Measurements from ENCODE around the gene SH3BP2.

Gene SH3BP2

GRCh38 chr4:2790583-2791517 lies 2.0 kb upstream of the SH3BP2 start:
- Histone ChIP-seq H3K27ac (peak overlapping the region; percentile 26; the same call in 1 of the 2 replicates), H3K4me1 (peaks cover 98% of the 10 kb centered on the region), H3K36me3 (no peaks in the 10 kb centered on the region), H3K9ac (no peak overlapping the region), H3K9me3 (no peaks in the 10 kb centered on the region), H4K20me1 (peaks cover 17% of the 10 kb centered on the region), H3K4me3 (no peak overlapping the region), H3K27me3 (0 out of 2 replicates have a peak, but pooled peaks cover 4% of the 10 kb centered on the region), H3K4me2 (peak overlapping the region; percentile 16)
- no peak for TF ChIP-seq Cebpa-rat (IDR thresholded peaks at IDR 0.05)

GRCh38 chr4:2791518-2792395 lies 1.1 kb upstream of the SH3BP2 start:
- Histone ChIP-seq H4K20me1 (peaks cover 18% of the 10 kb centered on the region), H3K9ac (no peak overlapping the region), H3K36me3 (no peaks in the 10 kb centered on the region), H3K4me3 (no peak overlapping the region), H3K27ac (0 out of 2 replicates have a peak overlapping the region, but pooled peaks have one; percentile 24), H3K4me2 (peak overlapping the region; percentile 100), H3K27me3 (0 out of 2 replicates have a peak, but pooled peaks cover 4% of the 10 kb centered on the region), H3K4me1 (peaks cover 98% of the 10 kb centered on the region), H3K9me3 (no peaks in the 10 kb centered on the region)
- no peak for TF ChIP-seq Cebpa-rat (IDR thresholded peaks at IDR 0.05)

GRCh38 chr4:2792396-2792710 lies 532 bp upstream of the SH3BP2 start:
- Histone ChIP-seq H3K4me3 (no peak overlapping the region), H4K20me1 (peaks cover 24% of the 10 kb centered on the region), H3K36me3 (no peaks in the 10 kb centered on the region), H3K4me2 (peak overlapping the region; percentile 100), H3K9me3 (no peaks in the 10 kb centered on the region), H3K27ac (no peak overlapping the region), H3K27me3 (0 out of 2 replicates have a peak, but pooled peaks cover 4% of the 10 kb centered on the region), H3K4me1 (peaks cover 98% of the 10 kb centered on the region), H3K9ac (no peak overlapping the region)
- no peak for TF ChIP-seq Cebpa-rat (IDR thresholded peaks at IDR 0.05)

GRCh38 chr4:2793586-2794485 lies 951 bp downstream of the SH3BP2 start:
- peak overlapping the region; percentile 67 for H3K4me3 ChIP-seq
- no peaks in the 10 kb centered on the region for H3K9me3 ChIP-seq
- peak overlapping the region; percentile 68 for H3K27ac ChIP-seq
- H3K9ac ChIP-seq = peak overlapping the region; percentile 73
- 0 out of 2 replicates have a peak, but pooled peaks cover 4% of the 10 kb centered on the region for H3K27me3 ChIP-seq
- H3K4me2 ChIP-seq = peak overlapping the region; percentile 100
- H4K20me1 ChIP-seq = peaks cover 25% of the 10 kb centered on the region
- no peaks in the 10 kb centered on the region for H3K36me3 ChIP-seq
- peaks cover 98% of the 10 kb centered on the region for H3K4me1 ChIP-seq
- no peak for TF ChIP-seq Cebpa-rat (IDR thresholded peaks at IDR 0.05)

- H3K4me2 ChIP-seq = peak overlapping the region; percentile 100
- 0 out of 2 replicates have a peak overlapping the region, but pooled peaks have one; percentile 53 for H3K9ac ChIP-seq
- no peaks in the 10 kb centered on the region for H3K36me3 ChIP-seq
- peak overlapping the region; percentile 68 for H3K27ac ChIP-seq
- H4K20me1 ChIP-seq = peaks cover 25% of the 10 kb centered on the region
- no peak for TF ChIP-seq Cebpa-rat (IDR thresholded peaks at IDR 0.05)
- 0 out of 2 replicates have a peak, but pooled peaks cover 4% of the 10 kb centered on the region for H3K27me3 ChIP-seq
- H3K4me3 ChIP-seq = no peak overlapping the region; the same call in 1 of the 2 replicates
- peaks cover 98% of the 10 kb centered on the region for H3K4me1 ChIP-seq
- no peaks in the 10 kb centered on the region for H3K9me3 ChIP-seq
These were observed 1.8 kb downstream of the SH3BP2 start for GRCh38 chr4:2794486-2795299.

- peaks cover 98% of the 10 kb centered on the region for H3K4me1 ChIP-seq
- peak overlapping the region; percentile 100 for H3K4me2 ChIP-seq
These were observed 2.5 kb downstream of the SH3BP2 start for GRCh38 chr4:2795300-2795892.

GRCh38 chr4:2795893-2796848 lies 3.3 kb downstream of the SH3BP2 start:
- Histone ChIP-seq H3K27me3 (0 out of 2 replicates have a peak, but pooled peaks cover 4% of the 10 kb centered on the region), H4K20me1 (peaks cover 25% of the 10 kb centered on the region), H3K4me1 (peaks cover 98% of the 10 kb centered on the region), H3K9me3 (no peaks in the 10 kb centered on the region), H3K9ac (peak overlapping the region; percentile 58; the same call in 1 of the 2 replicates), H3K27ac (peak overlapping the region; percentile 85), H3K36me3 (no peaks in the 10 kb centered on the region), H3K4me3 (no peak overlapping the region), H3K4me2 (peak overlapping the region; percentile 100)
- no peak for TF ChIP-seq Cebpa-rat (IDR thresholded peaks at IDR 0.05)

More at GRCh38 chr4:2795300-2795892, 2.5 kb downstream of the SH3BP2 start:
- H3K36me3 ChIP-seq = no peaks in the 10 kb centered on the region
- H4K20me1 ChIP-seq = peaks cover 25% of the 10 kb centered on the region
- no peaks in the 10 kb centered on the region for H3K9me3 ChIP-seq
- H3K27me3 ChIP-seq = 0 out of 2 replicates have a peak, but pooled peaks cover 4% of the 10 kb centered on the region
- 0 out of 2 replicates have a peak overlapping the region, but pooled peaks have one; percentile 68 for H3K27ac ChIP-seq
- TF ChIP-seq Cebpa-rat (IDR thresholded peaks at IDR 0.05) = no peak
- no peak overlapping the region for H3K4me3 ChIP-seq
- 0 out of 2 replicates have a peak overlapping the region, but pooled peaks have one; percentile 53 for H3K9ac ChIP-seq

Measured in BLaER1 (cell line).